Activated T-cell treated with anti-CD3 and anti-CD28 coated beads for 24 hours (primary cell): Measurements from ENCODE around the gene ADCK1.
"Not testable (repeated sequence)": the region's sequence is repeated elsewhere in the genome, so short reads cannot be mapped to it uniquely, and the experiment has no call there.

Source experiments
- DNase-seq: peaks from one replicate; pipeline ENCODE4 v3.0.0-alpha.2; 2020; ENCODE audit warnings: low read depth

The ADCK1 gene

GRCh38 chr14:77903221-77903620 lies 103.3 kb downstream of the ADCK1 start:
- DNase-seq: no peak

GRCh38 chr14:77903937-77904617 lies 104.2 kb downstream of the ADCK1 start:
- DNase-seq: no peak

- no peak for DNase-seq
These were observed 106.5 kb downstream of the ADCK1 start for GRCh38 chr14:77906446-77906845.

GRCh38 chr14:77908847-77909246 lies 108.9 kb downstream of the ADCK1 start:
- DNase-seq: no peak

- DNase-seq: no peak
These were observed 110.0 kb downstream of the ADCK1 start for GRCh38 chr14:77909911-77910310.

- no peak for DNase-seq
These were observed 110.6 kb downstream of the ADCK1 start for GRCh38 chr14:77910506-77910905.

GRCh38 chr14:77911356-77911755 lies 111.4 kb downstream of the ADCK1 start:
- DNase-seq: no peak

- no peak for DNase-seq
These were observed 113.0 kb downstream of the ADCK1 start for GRCh38 chr14:77912754-77913556.

- DNase-seq: no peak
These were observed 114.3 kb downstream of the ADCK1 start for GRCh38 chr14:77914073-77914721.

- not testable (repeated sequence) for DNase-seq
These were observed 115.5 kb downstream of the ADCK1 start for GRCh38 chr14:77915390-77915789.

GRCh38 chr14:77917491-77918201 lies 117.7 kb downstream of the ADCK1 start:
- no peak for DNase-seq

GRCh38 chr14:77918448-77918847 lies 118.5 kb downstream of the ADCK1 start:
- DNase-seq: no peak

GRCh38 chr14:77920312-77920711 lies 120.4 kb downstream of the ADCK1 start:
- DNase-seq: no peak

- no peak for DNase-seq
These were observed 121.9 kb downstream of the ADCK1 start for GRCh38 chr14:77921818-77922217.

GRCh38 chr14:77923131-77923936 lies 123.4 kb downstream of the ADCK1 start:
- no peak for DNase-seq

- no peak for DNase-seq
These were observed 124.4 kb downstream of the ADCK1 start for GRCh38 chr14:77924141-77924948.

- DNase-seq: no peak
These were observed 127.0 kb downstream of the ADCK1 start for GRCh38 chr14:77926942-77927341.

- DNase-seq: no peak
These were observed 131.5 kb downstream of the ADCK1 start for GRCh38 chr14:77931441-77931840.

- no peak for DNase-seq
These were observed 136.3 kb downstream of the ADCK1 start for GRCh38 chr14:77936138-77936639.

- no peak for DNase-seq
These were observed 147.5 kb downstream of the ADCK1 start for GRCh38 chr14:77947372-77947771.
